Measurements from ENCODE around the gene ASIC3. TPM values are rescaled to one million over a fixed set of nuclear protein-coding genes. Genes with fewer than 3 reads are reported as not detected.

ASIC3 gene
- total RNA-seq, 4 donors from 2014 or later, result 2.6 to 4.3 (median 3.1) TPM

DNA sequence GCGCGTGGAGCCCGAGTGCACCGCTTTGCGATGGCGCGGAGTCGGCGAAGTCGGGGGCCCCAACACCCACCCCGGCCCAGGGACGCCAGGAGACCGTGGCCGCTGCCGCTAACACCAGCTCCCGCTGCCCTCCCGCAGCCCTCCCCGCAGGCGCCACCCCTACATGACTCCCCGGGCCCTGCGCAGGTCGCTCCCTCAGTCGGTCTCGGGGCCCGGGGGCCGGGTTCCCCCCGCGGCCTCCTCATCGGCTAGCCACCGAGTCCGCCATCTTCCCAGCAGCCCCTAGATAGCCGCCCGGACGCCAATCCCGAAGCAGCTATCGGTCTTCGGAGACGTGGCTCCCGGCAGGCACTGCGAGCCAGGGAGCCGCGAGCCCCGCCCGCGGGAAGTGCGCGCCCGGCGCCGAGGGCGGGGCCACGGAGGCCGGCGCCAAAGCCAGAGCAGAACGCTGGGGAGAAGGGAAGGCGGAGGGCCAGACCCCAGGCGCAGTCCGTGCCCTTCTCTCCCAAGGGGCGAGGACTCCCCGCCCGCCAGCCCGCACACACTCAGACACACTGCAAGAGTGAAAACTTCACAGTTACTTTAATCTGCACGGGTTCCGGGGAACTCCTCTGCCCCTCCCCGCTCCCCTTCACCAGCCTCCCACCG is 32.3 kb downstream of the ASIC3 start, which contains the start of gene FASTK:
TSS of gene FASTK (minus strand) at position 288 of the 648 bp plus-strand sequence. CDS start at position 245, 43 bp downstream.
- intact Hi-C loops (cut with DNase I; ENCODE audit: low total_unique reads) (no loop called here), in situ Hi-C loops (cut with MboI; ENCODE audit: low pct_ligation_motif_present in 1 of 4, low pct_unique_long_range_greater_than_20kb in 1 of 4, low sequenced_read_pairs in 3 of 4) (no loop called here)
- H3K27ac ChIP-seq, result peak within 1 kb of the TSS; percentile 93 to 98 (median 97)
- H3K4me1 ChIP-seq, result peaks cover 31 to 58% (median 42%) of the 10 kb centered on the region in 4 donors
- peak; percentile 92 for DNase-seq
- no peaks in the 10 kb centered on the region for H3K9me3 ChIP-seq
- H3K27me3 ChIP-seq, result no peaks in the 10 kb centered on the region
- no peaks in the 10 kb centered on the region for H3K36me3 ChIP-seq
- peak within 1 kb of the TSS; percentile 79 to 88 (median 80) for H3K4me3 ChIP-seq
- TF ChIP-seq POLR2A (IDR thresholded peaks at IDR 0.05) (peak; percentile 80), EP300 (IDR thresholded peaks at IDR 0.05; ENCODE audit: low read depth) (no peak), POLR2AphosphoS5 (IDR thresholded peaks at IDR 0.05) (peak; percentile 74 to 82 (median 76))
- TF ChIP-seq, protein P1, sequence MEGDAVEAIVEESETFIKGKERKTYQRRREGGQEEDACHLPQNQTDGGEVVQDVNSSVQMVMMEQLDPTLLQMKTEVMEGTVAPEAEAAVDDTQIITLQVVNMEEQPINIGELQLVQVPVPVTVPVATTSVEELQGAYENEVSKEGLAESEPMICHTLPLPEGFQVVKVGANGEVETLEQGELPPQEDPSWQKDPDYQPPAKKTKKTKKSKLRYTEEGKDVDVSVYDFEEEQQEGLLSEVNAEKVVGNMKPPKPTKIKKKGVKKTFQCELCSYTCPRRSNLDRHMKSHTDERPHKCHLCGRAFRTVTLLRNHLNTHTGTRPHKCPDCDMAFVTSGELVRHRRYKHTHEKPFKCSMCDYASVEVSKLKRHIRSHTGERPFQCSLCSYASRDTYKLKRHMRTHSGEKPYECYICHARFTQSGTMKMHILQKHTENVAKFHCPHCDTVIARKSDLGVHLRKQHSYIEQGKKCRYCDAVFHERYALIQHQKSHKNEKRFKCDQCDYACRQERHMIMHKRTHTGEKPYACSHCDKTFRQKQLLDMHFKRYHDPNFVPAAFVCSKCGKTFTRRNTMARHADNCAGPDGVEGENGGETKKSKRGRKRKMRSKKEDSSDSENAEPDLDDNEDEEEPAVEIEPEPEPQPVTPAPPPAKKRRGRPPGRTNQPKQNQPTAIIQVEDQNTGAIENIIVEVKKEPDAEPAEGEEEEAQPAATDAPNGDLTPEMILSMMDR (IDR thresholded peaks at IDR 0.05), result no peak
- 2% methylated on average over 39 of the region's 66 CpGs; no CpG with 5 or more reads in 1 of the 2 donors for WGBS, 2 donors (ENCODE audit: low coverage in 1 of 2)

DNA sequence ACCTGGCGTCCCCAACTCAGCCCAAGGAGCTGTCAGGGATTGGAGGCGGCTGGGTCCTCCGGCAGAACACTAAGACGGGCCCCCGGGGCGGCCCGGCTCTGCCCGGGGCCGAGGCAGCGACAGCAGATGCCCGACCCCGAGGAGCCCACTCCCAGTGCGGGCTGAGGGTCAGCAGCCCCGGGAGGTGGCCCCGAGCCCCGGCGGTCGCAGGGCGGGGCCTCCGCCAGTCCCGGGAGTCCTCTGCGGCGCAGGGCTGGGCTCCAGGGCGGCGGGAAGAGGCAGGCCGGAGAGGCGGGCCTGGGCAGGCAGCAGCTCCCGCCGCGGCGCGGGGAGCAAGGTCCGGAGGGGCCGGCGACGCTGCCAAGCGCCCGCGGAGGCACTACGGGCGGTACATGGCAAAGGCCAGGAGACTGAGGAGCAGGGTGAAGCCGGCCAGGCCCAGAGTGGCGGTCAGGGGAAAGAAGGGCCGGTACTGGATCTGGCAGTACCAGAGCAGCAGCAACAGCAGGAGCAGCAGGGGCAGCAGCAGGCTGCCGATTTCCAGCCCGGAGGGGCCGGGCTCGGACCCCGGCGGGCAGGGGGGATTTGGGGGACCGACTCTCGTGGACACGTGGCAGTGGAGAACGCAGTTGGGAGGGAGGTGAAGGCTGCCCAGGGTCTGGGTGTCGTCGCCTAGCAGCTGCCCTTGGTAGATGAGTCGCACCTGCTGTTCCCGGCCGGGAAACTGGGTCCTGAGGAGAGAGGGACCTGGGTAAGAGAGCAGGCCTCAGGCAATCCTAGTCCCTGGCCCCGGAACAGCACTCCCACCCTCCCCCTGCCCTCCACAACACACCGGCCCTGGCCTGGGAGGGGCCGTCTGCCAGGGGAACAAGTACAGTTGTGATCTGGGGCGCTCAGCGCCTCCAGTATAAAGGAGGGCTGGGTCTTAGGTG is 33.1 kb downstream of the ASIC3 start:
- 0 to 41% methylated on average over 7 to 45 of the region's 64 CpGs for WGBS, 2 donors (ENCODE audit: low coverage in 1 of 2)

DNA sequence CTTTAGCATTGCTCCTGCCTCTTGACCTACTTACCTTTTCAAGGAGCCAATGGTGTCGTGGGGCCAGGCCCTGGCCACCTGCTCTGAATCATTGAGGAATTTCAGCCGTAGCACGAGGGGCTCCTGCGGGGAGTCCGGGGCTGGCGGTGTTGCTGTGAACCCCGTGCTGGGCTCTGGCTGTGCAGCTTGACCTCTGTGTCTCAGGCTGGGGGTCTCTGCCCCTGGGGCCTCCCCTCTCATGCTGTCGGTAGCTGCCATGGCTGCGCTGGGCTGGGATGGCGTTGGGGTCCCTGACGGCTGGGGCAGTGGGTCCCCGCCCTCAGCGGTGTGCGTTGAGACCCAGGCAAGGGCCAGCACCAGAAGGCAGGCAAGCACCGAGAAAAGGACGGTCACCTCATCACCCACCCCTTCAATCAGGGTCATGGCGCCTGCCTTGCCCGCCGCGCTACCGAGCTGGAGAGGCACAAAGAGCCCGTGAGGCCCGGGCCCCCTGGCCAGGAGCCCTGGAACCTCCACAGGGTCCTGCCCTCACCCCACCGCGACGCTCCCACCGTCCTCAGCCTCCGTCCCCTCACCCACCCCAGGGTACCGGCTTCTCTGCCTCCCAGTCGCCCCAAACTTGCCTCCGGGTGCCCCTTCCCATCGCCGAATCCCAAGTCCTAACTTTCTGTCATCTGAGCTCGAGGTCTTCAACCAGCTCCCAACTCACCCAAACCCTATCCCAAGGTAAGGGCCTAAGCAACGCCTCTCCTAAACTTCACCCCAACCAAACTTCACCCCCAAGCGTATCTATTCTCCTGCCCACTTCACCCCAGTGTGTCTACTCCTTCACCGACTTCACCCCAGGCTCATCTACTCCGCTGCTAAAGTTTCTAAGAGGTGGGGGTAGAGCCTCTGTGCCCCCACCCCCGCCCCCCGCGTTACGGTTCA is 34.1 kb downstream of the ASIC3 start:
- 0 to 28% methylated on average over 7 to 20 of the region's 42 CpGs for WGBS, 2 donors (ENCODE audit: low coverage in 1 of 2)
- H3K4me1 ChIP-seq, result peaks cover 33 to 60% (median 47%) of the 10 kb centered on the region in 4 donors
- no peaks in the 10 kb centered on the region for H3K27me3 ChIP-seq
- no peaks in the 10 kb centered on the region for H3K36me3 ChIP-seq
- TF ChIP-seq POLR2AphosphoS5 (IDR thresholded peaks at IDR 0.05), result no peak
- no peak for TF ChIP-seq POLR2A (IDR thresholded peaks at IDR 0.05)
- TF ChIP-seq, protein P1 (IDR thresholded peaks at IDR 0.05), result no peak
- intact Hi-C loops (cut with DNase I; ENCODE audit: low total_unique reads) (no loop called here), in situ Hi-C loops (cut with MboI; ENCODE audit: low pct_ligation_motif_present in 1 of 4, low pct_unique_long_range_greater_than_20kb in 1 of 4, low sequenced_read_pairs in 3 of 4) (no loop called here)
- H3K9me3 ChIP-seq, result no peaks in the 10 kb centered on the region
- peak overlapping the region; percentile 58 to 88 (median 83) for H3K4me3 ChIP-seq
- H3K27ac ChIP-seq, result peak overlapping the region; percentile 93 to 98 (median 97)
- DNase-seq, result no peak

More for the DNA sequence above, 33.1 kb downstream of the ASIC3 start:
- no peaks in the 10 kb centered on the region for H3K36me3 ChIP-seq
- peaks cover 33 to 62% (median 45%) of the 10 kb centered on the region in 4 donors for H3K4me1 ChIP-seq
- DNase-seq, result peak; percentile 59
- H3K27me3 ChIP-seq, result no peaks in the 10 kb centered on the region
- H3K4me3 ChIP-seq, result peak overlapping the region; percentile 28 to 88 (median 80)
- in situ Hi-C loops (cut with MboI; ENCODE audit: low pct_ligation_motif_present in 1 of 4, low pct_unique_long_range_greater_than_20kb in 1 of 4, low sequenced_read_pairs in 3 of 4) (no loop called here), intact Hi-C loops (cut with DNase I; ENCODE audit: low total_unique reads) (no loop called here)
- TF ChIP-seq, protein P1 (IDR thresholded peaks at IDR 0.05), result no peak
- TF ChIP-seq POLR2AphosphoS5 (IDR thresholded peaks at IDR 0.05) (no peak), POLR2A (IDR thresholded peaks at IDR 0.05) (no peak), EP300 (IDR thresholded peaks at IDR 0.05; ENCODE audit: low read depth) (no peak)
- H3K9me3 ChIP-seq, result no peaks in the 10 kb centered on the region
- peak overlapping the region; percentile 93 to 98 (median 97) for H3K27ac ChIP-seq

Data from transverse colon (tissue), 4 donors.